ENCODE results near the gene FAM174C. TPM values are rescaled to one million over a fixed set of nuclear protein-coding genes. Genes with fewer than 3 reads are reported as not detected.
A peak's percentile ranks its signal among the peaks of the same experiment; 100 is the strongest.

The FAM174C gene
- total and polyA plus RNA-seq, 8 donors, result 10.6 to 58.7 (median 19.4) TPM

DNA sequence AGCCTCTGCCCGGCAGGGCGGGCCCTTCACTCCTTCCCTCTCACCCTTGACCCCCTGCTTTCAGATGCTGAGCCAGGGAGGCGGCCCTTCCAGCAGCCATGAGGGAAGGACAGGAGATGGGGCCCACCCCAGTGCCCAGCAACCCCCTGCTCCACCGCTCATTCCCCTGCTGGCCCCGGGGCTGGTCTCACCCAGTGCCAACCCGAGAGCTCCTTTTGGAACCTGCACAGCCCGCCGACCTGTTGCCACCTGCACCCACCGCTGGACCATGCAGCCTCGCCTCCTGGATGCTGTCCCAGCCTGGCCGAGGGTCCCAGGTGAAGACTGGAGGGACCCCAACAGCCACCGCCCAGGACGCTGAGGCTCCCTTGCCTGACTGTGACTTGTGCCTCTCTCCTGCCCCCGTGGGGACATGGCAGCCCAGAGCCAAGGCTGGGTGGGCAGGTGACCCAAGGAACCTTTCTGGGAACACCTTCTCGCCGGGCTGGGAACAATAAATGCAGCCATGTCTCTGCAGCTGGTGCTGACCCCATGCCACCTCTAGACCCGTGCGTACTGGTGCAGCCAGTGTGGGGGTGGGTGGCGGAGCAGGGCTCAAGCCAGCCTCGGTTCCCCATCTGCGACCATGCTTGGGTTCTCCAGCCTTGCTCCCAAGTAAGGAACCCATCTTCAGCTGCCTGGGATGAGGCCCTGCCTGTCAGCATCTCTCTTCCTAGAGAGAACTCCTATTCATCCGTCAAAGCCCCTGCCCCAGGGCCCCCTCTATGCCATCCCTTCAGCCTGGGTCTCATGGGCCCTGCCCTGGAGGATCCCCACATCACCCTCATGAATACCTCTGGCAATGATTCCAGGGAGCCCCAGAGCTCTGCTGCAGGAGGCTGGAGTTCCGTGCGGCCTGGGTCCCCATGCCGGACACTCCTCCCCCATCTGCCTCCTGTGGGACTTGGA is 3.7 kb downstream of the FAM174C start:
- H3K36me3 ChIP-seq, result peaks cover 0 to 39% of the 10 kb centered on the region in 2 donors
- H3K4me1 ChIP-seq, result peaks cover 11 to 34% of the 10 kb centered on the region in 2 donors
- intact Hi-C loops (cut with DNase I), result no loop called here
- H3K27me3 ChIP-seq, result peaks cover 0 to 14% of the 10 kb centered on the region in 2 donors
- TF ChIP-seq CTCF (IDR thresholded peaks at IDR 0.05), result no peak
- H3K27ac ChIP-seq, result no peak overlapping the region
- no peak for DNase-seq
- no peaks in the 10 kb centered on the region for H3K9me3 ChIP-seq
- no peak overlapping the region for H3K4me3 ChIP-seq
- no peak for ATAC-seq

DNA sequence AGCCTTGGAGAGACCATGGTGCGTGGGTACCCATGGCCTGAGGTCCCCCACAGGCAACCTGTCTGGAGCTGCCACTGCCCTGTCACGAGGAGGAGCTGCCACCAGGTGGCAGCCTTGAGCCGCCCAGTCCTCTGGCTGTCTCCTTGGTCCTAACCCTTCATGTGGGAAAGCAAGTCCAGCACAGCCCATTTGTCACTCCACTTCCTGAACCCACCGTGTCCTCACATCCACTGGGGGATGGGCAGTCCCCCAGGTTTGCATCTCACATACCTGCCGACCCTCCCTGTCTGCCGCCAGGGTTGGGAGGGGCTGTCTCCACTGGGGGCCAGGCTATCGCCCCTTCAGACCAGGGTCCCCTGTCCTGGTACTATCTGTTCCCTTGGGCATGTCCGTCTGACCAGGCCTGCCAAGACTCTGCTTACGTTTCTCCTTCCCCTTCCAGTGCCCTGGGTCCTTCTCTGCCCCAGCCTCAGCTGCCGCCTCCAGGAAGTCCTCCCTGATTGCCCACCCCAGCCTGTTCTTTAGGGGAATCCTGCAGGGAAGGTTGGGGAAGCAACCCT is 4.5 kb downstream of the FAM174C start:
- H3K9me3 ChIP-seq, result no peaks in the 10 kb centered on the region
- DNase-seq (peak; percentile 79 to 94 (median 86)), ATAC-seq (peak; percentile 37)
- peak; percentile 96 to 97 for TF ChIP-seq CTCF (IDR thresholded peaks at IDR 0.05)
- intact Hi-C loops (cut with DNase I), result no loop called here
- H3K4me1 ChIP-seq, result peaks cover 4 to 25% of the 10 kb centered on the region in 2 donors
- peaks cover 0 to 30% of the 10 kb centered on the region in 2 donors for H3K36me3 ChIP-seq
- peaks cover 6 to 23% of the 10 kb centered on the region in 2 donors for H3K27me3 ChIP-seq
- H3K27ac ChIP-seq, result no peak overlapping the region
- no peak overlapping the region for H3K4me3 ChIP-seq

DNA sequence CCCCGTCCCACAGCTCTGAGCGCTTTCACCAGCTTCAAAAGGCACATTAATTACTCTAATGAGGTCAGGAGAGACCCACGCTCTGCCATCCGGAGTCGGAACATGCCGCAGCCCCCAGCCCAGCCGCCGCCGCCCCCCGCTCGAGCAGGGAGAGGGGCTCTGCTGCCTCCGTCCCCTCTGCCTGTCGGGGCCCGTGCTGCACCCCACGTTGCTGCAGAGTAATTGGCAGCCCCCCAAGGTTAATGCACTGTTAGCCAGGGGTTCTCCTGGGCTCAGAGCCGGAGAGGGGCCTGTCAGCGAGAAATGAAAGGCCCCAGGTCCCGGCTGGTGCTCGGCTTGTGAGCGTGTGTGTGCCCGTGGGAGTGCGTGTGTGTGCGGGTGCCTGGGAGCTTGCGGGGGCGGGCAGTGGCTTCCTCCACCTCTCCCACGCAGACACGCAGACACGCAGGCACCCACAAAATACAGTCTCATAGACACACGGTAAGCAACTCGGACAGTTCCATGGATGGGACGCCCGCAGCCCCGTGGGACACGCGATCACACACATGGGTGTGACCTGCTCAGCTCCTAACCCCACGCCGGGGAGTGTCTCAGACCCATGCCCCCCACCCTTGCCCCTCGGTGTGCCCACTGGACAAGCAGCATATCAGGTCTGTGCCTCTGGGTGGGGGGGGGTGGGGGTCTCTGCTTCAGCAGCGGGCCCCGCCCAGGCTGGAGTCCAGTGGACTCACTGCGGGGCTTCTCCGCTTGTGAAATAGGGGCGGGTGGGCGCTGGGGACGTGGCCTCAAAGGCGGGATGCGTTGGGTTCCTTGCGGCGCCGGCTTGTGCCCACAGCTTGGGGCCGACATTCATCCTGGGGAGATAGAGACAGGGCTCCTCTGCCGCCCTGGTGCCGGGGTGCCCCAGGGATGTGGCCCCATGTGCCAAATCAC is 5.6 kb downstream of the FAM174C start:
- intact Hi-C loops (cut with DNase I), result no loop called here
- DNase-seq (no peak), ATAC-seq (no peak)
- no peak for TF ChIP-seq CTCF (IDR thresholded peaks at IDR 0.05)
- H3K9me3 ChIP-seq, result no peaks in the 10 kb centered on the region
- H3K4me3 ChIP-seq, result no peak overlapping the region
- peaks cover 0 to 21% of the 10 kb centered on the region in 2 donors for H3K4me1 ChIP-seq
- H3K27ac ChIP-seq, result no peak overlapping the region
- peaks cover 0 to 28% of the 10 kb centered on the region in 2 donors for H3K36me3 ChIP-seq
- H3K27me3 ChIP-seq, result peaks cover 11 to 31% of the 10 kb centered on the region in 2 donors

- H3K27ac ChIP-seq, result no peak overlapping the region
- H3K4me3 ChIP-seq, result no peak overlapping the region
- ATAC-seq, result no peak
- peaks cover 0 to 13% of the 10 kb centered on the region in 2 donors for H3K4me1 ChIP-seq
- H3K27me3 ChIP-seq, result peaks cover 16 to 39% of the 10 kb centered on the region in 2 donors
- DNase-seq, result no peak
- intact Hi-C loops (cut with DNase I), result no loop called here
- H3K36me3 ChIP-seq, result peaks cover 0 to 28% of the 10 kb centered on the region in 2 donors
- no peak for TF ChIP-seq CTCF (IDR thresholded peaks at IDR 0.05)
- no peaks in the 10 kb centered on the region for H3K9me3 ChIP-seq
Measured at GRCh38 chr19:1281569-1282287, 6.4 kb downstream of the FAM174C start.

Measured in left lung (tissue), 10 donors.